K562 (cell line): ENCODE measurements around the gene FAR2. TPM values are rescaled to one million over a fixed set of nuclear protein-coding genes. Genes with fewer than 3 reads are reported as not detected.

Source experiments
- ATAC-seq: fragments of 200-7000 bp; cut with Tn5 transposase; 3 replicates; pipeline ENCODE4 v1.9.1; 2020; ENCODE audit warnings: moderate library complexity
- BruUV-seq: library from RNA; stranded (reverse); fragments of 400-500 nt; replicated peaks from 2 replicates; lab custom pipeline; 2021; lab: Mats Ljungman, UMichigan
- CTCF ChIA-PET: fragments of 300-600 bp; formaldehyde crosslinking; extraction: SDS; loops from one replicate; lab custom pipeline; 2021; ENCODE audit warnings: low intra/inter-chr PET ratio; lab: Yijun Ruan, JAX
- POLR2A ChIA-PET: fragments of 300-600, 350-650 bp; sonication (Branson Sonifier 250); formaldehyde crosslinking; extraction: SDS; loops from one replicate; lab custom pipeline; 2021; ENCODE audit warnings: antibody characterized with exemption, inconsistent platforms; lab: Yijun Ruan, JAX
- DNase-seq, 4 experiments: peaks; one replicate each; pipeline versions ENCODE4 v3.0.0 to v3.0.0-alpha.2; 2011 to 2018; ENCODE audit warnings: low spot score in 3 of 4, mixed read lengths in 3 of 4; ENCODE audit errors: extremely low read depth in 1 of 4
- FAIRE-seq: peaks from 2 replicates; lab custom pipeline; 2011; peaks lifted over from hg19 to GRCh38; lab: Jason Lieb, UNC
- H2AFZ ChIP-seq: 2 replicates; pipeline ENCODE4 v1.6.0; 2011; ENCODE audit warnings: low read depth, low read length, control low read depth, inconsistent platforms
- H3K27ac ChIP-seq: fragments of 200-600 bp; 3 replicates; pipeline ENCODE4 v1.8.0; 2011; ENCODE audit warnings: low read depth, mild to moderate bottlenecking, control low read depth, inconsistent platforms, low read length, moderate library complexity, mixed read lengths; ENCODE audit errors: extremely low read depth
- H3K27me3 ChIP-seq, 2 experiments: fragments of 300-600 bp in 1 of 2; 2 replicates in 1 of 2; 3 replicates in 1 of 2; pipeline versions ENCODE4 v1.6.0 to v1.8.0; 2011; ENCODE audit warnings: inconsistent platforms in 2 of 2, low read length in 2 of 2, mild to moderate bottlenecking in 1 of 2, mixed read lengths in 1 of 2, moderate library complexity in 1 of 2; ENCODE audit not compliant: control insufficient read depth in 2 of 2, insufficient read depth in 2 of 2
- H3K36me3 ChIP-seq: fragments of 300-600 bp; 3 replicates; pipeline ENCODE4 v1.8.0; 2011; ENCODE audit warnings: mild to moderate bottlenecking, low read length, inconsistent platforms; ENCODE audit not compliant: control insufficient read depth, insufficient read depth
- H3K4me1 ChIP-seq, 2 experiments: fragments of 200-600 bp in 1 of 2; replicated peaks in 1 of 2; 2 replicates in 1 of 2; 3 replicates in 1 of 2; pipeline versions ENCODE4 v1.5.1 to v1.8.0; 2011; ENCODE audit warnings: inconsistent platforms in 2 of 2, low read length in 2 of 2, mild to moderate bottlenecking in 1 of 2, mixed read lengths in 1 of 2, moderate library complexity in 1 of 2; ENCODE audit not compliant: control insufficient read depth in 2 of 2, insufficient read depth in 2 of 2
- H3K4me2 ChIP-seq: 2 replicates; pipeline ENCODE4 v1.6.1; 2011; ENCODE audit warnings: low read length, control low read depth, inconsistent platforms, mixed read lengths; ENCODE audit not compliant: insufficient read depth
- H3K4me3 ChIP-seq: fragments of 200-600 bp; sonication (generic), shearing (Covaris generic); 2 replicates; pipeline ENCODE4 v1.5.1; 2016; ENCODE audit warnings: control low read depth, inconsistent platforms
- H3K79me2 ChIP-seq: fragments of 200-600 bp; 3 replicates; pipeline ENCODE4 v1.8.0; 2011; ENCODE audit warnings: low read length, inconsistent platforms; ENCODE audit not compliant: control insufficient read depth, insufficient read depth
- H3K9ac ChIP-seq, 2 experiments: 2 replicates each; pipeline versions ENCODE4 v1.6.0 to v1.6.1; 2011; ENCODE audit warnings: low read depth in 2 of 2, low read length in 2 of 2, control low read depth in 1 of 2, inconsistent platforms in 1 of 2, mild to moderate bottlenecking in 1 of 2, mixed read lengths in 1 of 2; ENCODE audit not compliant: insufficient read depth in 1 of 2
- H3K9me1 ChIP-seq: one replicate; pipeline ENCODE4 v1.6.0; 2011; ENCODE audit warnings: inconsistent platforms, mild to moderate bottlenecking, low read length, moderate library complexity; ENCODE audit not compliant: control insufficient read depth, insufficient read depth
- H3K9me3 ChIP-seq: replicated peaks from 2 replicates; pipeline ENCODE4 v1.5.1; 2011; ENCODE audit warnings: low read depth, low read length, inconsistent platforms; ENCODE audit not compliant: control insufficient read depth, insufficient read depth
- H4K20me1 ChIP-seq: replicated peaks from 2 replicates; pipeline ENCODE4 v1.6.1; 2011; ENCODE audit warnings: low read length, inconsistent platforms, mixed read lengths; ENCODE audit not compliant: control insufficient read depth, insufficient read depth
- MAFG ChIP-seq: fragments of 450-650 bp; conservative IDR thresholded peaks from 2 replicates; pipeline ENCODE4 v1.6.1; 2016; ENCODE audit warnings: missing genetic modification characterization, missing compliant biosample characterization
- TSC22D4 ChIP-seq: fragments of 450-650 bp; IDR thresholded peaks from 2 replicates; pipeline ENCODE4 v1.6.1; 2016; ENCODE audit warnings: missing genetic modification characterization, missing biosample characterization, control low read depth
- ZFP36 ChIP-seq: fragments of 150-350 bp; IDR thresholded peaks from 2 replicates; pipeline ENCODE4 v1.6.1; 2018; ENCODE audit warnings: low read length, low read depth; ENCODE audit not compliant: partially characterized antibody
- ZNF134 ChIP-seq: fragments of 250-450 bp; sonication (Bioruptor Pico); conservative IDR thresholded peaks from 2 replicates; pipeline ENCODE4 v1.4.0; 2020
- WGBS: fragments of 100-300 bp; shearing (Covaris generic); methylation state at CpG from one replicate; pipeline ENCODE4 v1.1.6; 2016; ENCODE audit warnings: low coverage, mixed read lengths; ENCODE audit not compliant: insufficient coverage; ENCODE audit errors: missing lambda C conversion rate; 5-methylcytosine and 5-hydroxymethylcytosine counted together
- in situ Hi-C: fragments of 300-500 bp; cut with MboI; formaldehyde crosslinking; loops from 4 replicates; pipeline ENCODE4 v1.15.0; 2018; ENCODE audit warnings: inconsistent platforms, mixed read lengths
- intact Hi-C: fragments of 100-400 bp; cut with micrococcal nuclease; formaldehyde crosslinking; loops from 2 replicates; pipeline ENCODE4 v1.14.2; 2022
- polyA plus RNA-seq, 8 experiments: library from polyadenylated mRNA; depleted of rRNA in 4 of 8; stranded (reverse) in 5 of 8; unstranded in 3 of 8; fragments of >200 nt; fragmentation: Nextera tagmentation in 2 of 8; fragmentation: Illumina TruSeq in 1 of 8; extraction: Ambion mirVana in 2 of 8; extraction: Trizol in 1 of 8; gene quantifications; 2 replicates each; pipeline versions ENCODE4 v1.2.1 to v1.2.3, GENCODE V29; 2011 to 2014; ENCODE audit warnings: inconsistent platforms in 1 of 8, missing spikeins in 1 of 8
- total RNA-seq, 7 experiments: library from RNA; depleted of rRNA in 6 of 7; stranded (reverse); fragments of >200 nt in 6 of 7; fragmentation: Illumina TruSeq in 2 of 7; extraction: Trizol in 2 of 7; gene quantifications; 2 replicates each; pipeline versions ENCODE4 v1.2.1 to v1.2.3, GENCODE V29; 2011 to 2021; ENCODE audit warnings: low replicate concordance in 1 of 7
- TF ChIP-seq, protein P1 (sequence below): fragments of 250-450 bp; sonication (Bioruptor Pico); IDR thresholded peaks from 2 replicates; pipeline ENCODE4 v1.9.0; 2021; ENCODE audit warnings: mild to moderate bottlenecking
- TF ChIP-seq, protein P2 (sequence below): fragments of 450-650 bp; formaldehyde crosslinking; IDR thresholded peaks from 2 replicates; pipeline ENCODE4 v1.4.0; 2020; ENCODE audit warnings: mild to moderate bottlenecking, moderate library complexity

The FAR2 gene
- total and polyA plus RNA-seq, 9 of the 15 experiments (the other 6 are each of a cell fraction or from before 2014, with no cell fraction given): 5.0 to 13.4 (median 8.5) TPM

DNA sequence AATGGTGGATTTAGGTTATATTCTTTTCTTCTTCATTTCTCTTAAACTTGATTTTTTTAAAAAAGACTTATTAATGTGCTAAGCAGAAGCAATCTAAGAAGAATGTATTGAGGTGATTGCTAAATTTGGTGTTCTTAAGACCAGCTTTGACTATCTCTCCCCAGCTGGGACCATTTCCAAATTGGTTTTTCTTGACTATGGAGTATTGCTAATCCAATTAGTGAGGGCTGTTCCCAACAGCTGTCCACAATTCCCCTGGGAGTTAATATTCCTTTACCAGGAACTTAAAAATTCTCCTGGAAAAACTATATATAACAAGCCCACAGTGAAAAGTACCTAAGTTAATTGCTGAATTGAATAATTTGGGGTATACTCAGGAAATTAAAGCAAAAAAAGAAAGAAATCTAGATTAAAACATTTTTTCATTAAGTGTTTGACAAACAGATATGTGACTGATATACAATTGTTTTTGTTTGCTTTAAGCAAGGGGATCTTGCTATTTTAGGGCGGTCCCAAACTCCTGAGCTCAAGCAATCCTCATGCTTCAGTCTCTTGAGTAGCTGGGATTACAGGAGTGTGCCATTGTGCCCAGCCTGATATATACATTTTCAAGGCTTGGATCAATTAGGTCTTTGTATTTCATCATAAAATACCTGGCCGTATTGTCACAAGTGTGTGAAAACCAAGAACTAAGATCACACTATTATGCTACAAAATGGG, 105.0 kb downstream of the FAR2 start:
- intact Hi-C loops: no loop called here

More for the DNA sequence above, 105.0 kb downstream of the FAR2 start:
- TF ChIP-seq TSC22D4: no peak
- TF ChIP-seq, protein P1, sequence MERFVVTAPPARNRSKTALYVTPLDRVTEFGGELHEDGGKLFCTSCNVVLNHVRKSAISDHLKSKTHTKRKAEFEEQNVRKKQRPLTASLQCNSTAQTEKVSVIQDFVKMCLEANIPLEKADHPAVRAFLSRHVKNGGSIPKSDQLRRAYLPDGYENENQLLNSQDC (CRISPR knock-in tag): no peak
- no peak for TF ChIP-seq ZNF134 (CRISPR knock-in tag)
- no peak for TF ChIP-seq ZFP36
- TF ChIP-seq, protein P2, sequence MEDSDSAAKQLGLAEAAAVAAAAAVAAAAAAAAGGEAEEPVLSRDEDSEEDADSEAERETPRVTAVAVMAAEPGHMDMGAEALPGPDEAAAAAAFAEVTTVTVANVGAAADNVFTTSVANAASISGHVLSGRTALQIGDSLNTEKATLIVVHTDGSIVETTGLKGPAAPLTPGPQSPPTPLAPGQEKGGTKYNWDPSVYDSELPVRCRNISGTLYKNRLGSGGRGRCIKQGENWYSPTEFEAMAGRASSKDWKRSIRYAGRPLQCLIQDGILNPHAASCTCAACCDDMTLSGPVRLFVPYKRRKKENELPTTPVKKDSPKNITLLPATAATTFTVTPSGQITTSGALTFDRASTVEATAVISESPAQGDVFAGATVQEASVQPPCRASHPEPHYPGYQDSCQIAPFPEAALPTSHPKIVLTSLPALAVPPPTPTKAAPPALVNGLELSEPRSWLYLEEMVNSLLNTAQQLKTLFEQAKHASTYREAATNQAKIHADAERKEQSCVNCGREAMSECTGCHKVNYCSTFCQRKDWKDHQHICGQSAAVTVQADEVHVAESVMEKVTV (CRISPR knock-in tag): no peak
- no peak for TF ChIP-seq MAFG (tag)
- DNase-seq (no peak), ATAC-seq (no peak), FAIRE-seq (no peak)
- Histone ChIP-seq H3K9me1 (no peaks in the 10 kb centered on the region), H3K36me3 (no peaks in the 10 kb centered on the region), H4K20me1 (no peaks in the 10 kb centered on the region), H3K27ac (no peak overlapping the region), H3K9me3 (no peaks in the 10 kb centered on the region), H3K79me2 (no peaks in the 10 kb centered on the region), H3K4me1 (no peaks in the 10 kb centered on the region; a peak in 1 of 5 replicates), H3K4me3 (no peak overlapping the region), H3K27me3 (no peaks in the 10 kb centered on the region), H2AFZ (no peak overlapping the region), H3K9ac (no peak overlapping the region), H3K4me2 (no peak overlapping the region)
- POLR2A ChIA-PET: no interaction called here
- CTCF ChIA-PET: no interaction called here
- no TSS peak for BruUV-seq
- WGBS: 27% methylated on average over 2 of the region's 2 CpGs
- in situ Hi-C loops: no loop called here
